Measurements from ENCODE around the gene CRTC2.
A peak's percentile ranks its signal among the peaks of the same experiment; 100 is the strongest.
"Not testable (repeated sequence)": the region's sequence is repeated elsewhere in the genome, so short reads cannot be mapped to it uniquely, and the experiment has no call there.

The CRTC2 gene, protein sequence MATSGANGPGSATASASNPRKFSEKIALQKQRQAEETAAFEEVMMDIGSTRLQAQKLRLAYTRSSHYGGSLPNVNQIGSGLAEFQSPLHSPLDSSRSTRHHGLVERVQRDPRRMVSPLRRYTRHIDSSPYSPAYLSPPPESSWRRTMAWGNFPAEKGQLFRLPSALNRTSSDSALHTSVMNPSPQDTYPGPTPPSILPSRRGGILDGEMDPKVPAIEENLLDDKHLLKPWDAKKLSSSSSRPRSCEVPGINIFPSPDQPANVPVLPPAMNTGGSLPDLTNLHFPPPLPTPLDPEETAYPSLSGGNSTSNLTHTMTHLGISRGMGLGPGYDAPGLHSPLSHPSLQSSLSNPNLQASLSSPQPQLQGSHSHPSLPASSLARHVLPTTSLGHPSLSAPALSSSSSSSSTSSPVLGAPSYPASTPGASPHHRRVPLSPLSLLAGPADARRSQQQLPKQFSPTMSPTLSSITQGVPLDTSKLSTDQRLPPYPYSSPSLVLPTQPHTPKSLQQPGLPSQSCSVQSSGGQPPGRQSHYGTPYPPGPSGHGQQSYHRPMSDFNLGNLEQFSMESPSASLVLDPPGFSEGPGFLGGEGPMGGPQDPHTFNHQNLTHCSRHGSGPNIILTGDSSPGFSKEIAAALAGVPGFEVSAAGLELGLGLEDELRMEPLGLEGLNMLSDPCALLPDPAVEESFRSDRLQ

DNA sequence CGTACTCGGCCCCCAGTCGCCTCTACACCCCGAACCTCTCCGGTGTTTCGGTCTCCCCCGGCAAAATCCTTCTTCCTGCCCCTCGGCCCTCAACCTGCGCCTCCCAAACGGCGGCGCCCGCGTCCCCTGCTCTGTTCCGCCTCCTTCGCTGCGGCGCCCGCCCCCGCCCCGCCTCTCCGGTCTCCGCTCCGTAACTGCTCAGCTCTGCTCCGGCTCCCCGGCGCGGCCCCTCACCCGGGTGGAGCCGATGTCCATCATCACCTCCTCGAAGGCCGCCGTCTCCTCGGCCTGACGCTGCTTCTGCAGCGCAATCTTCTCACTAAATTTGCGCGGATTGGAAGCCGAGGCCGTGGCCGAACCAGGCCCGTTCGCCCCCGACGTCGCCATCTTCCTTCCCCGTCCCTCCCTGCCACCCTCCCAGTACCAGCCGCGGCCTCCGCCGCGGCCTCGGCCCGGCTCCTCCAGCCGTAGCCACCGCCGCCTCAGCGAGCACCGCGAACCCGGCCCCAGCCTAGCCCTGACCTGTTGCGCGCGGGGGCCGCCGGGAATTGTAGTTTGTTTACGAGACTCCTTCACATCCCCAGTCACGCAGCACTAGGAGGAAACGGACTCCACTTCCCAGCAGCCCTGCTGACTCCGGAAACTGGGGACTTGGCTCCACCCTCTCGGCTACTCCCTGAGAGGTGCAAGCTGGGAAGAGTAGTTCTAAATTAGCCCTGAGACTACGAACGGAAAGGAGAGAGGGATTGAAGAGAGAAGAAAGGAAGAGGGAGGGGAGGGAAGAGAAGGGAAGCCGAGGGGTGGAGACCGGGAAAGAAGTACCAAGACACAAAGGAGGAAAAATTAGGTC is at the start of gene CRTC2:
TSS of gene CRTC2 (minus strand) at position 502 of the 850 bp plus-strand sequence. CDS start at position 387, 115 bp downstream.
- DNase-seq (ENCODE audit: low spot score), result peak; percentile 98
- in situ Hi-C loops (cut with MboI; ENCODE audit: low pct_unique_long_range_greater_than_20kb, low sequenced_read_pairs, unreplicated experiment), result no loop called here
- TF ChIP-seq, protein P1, sequence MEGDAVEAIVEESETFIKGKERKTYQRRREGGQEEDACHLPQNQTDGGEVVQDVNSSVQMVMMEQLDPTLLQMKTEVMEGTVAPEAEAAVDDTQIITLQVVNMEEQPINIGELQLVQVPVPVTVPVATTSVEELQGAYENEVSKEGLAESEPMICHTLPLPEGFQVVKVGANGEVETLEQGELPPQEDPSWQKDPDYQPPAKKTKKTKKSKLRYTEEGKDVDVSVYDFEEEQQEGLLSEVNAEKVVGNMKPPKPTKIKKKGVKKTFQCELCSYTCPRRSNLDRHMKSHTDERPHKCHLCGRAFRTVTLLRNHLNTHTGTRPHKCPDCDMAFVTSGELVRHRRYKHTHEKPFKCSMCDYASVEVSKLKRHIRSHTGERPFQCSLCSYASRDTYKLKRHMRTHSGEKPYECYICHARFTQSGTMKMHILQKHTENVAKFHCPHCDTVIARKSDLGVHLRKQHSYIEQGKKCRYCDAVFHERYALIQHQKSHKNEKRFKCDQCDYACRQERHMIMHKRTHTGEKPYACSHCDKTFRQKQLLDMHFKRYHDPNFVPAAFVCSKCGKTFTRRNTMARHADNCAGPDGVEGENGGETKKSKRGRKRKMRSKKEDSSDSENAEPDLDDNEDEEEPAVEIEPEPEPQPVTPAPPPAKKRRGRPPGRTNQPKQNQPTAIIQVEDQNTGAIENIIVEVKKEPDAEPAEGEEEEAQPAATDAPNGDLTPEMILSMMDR (IDR thresholded peaks at IDR 0.05; ENCODE audit: extremely low read depth, insufficient read depth, missing control alignments), result peak; percentile 19

DNA sequence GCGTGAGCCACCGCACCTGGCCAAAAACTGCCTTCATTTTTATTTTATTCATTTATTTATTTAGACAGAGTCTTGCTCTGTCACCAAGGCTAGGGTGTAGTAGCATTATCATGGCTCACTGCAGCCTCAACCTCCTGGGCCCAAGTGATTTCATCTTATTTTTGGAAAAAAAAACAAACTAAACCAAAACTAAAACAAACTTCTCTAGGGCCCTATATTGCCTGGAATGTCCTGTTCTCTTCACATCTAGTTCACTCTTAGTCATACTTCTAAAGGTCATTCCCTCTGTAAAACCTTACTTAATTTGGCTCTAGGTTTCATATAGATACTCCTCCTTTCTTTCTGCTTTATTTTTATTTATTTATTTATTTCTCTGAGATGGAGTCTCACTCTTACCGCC is 47.7 kb upstream of the CRTC2 start:
- TF ChIP-seq, protein P1 (IDR thresholded peaks at IDR 0.05; ENCODE audit: extremely low read depth, insufficient read depth, missing control alignments), result no peak
- DNase-seq (ENCODE audit: low spot score), result no peak
- in situ Hi-C loops (cut with MboI; ENCODE audit: low pct_unique_long_range_greater_than_20kb, low sequenced_read_pairs, unreplicated experiment), result no loop called here

- in situ Hi-C loops (cut with MboI; ENCODE audit: low pct_unique_long_range_greater_than_20kb, low sequenced_read_pairs, unreplicated experiment), result no loop called here
- TF ChIP-seq, protein P1 (IDR thresholded peaks at IDR 0.05; ENCODE audit: extremely low read depth, insufficient read depth, missing control alignments), result no peak
- DNase-seq (ENCODE audit: low spot score), result no peak
Measured at GRCh38 chr1:154000420-154000819, 42.0 kb upstream of the CRTC2 start.

- not testable (repeated sequence) for DNase-seq (ENCODE audit: low spot score)
- in situ Hi-C loops (cut with MboI; ENCODE audit: low pct_unique_long_range_greater_than_20kb, low sequenced_read_pairs, unreplicated experiment), result loop anchor here (25.0 kb wide), 1 partner anchor 485 kb away; no protein-coding TSS in a partner anchor
Measured at GRCh38 chr1:153996882-153997281, 38.5 kb upstream of the CRTC2 start.

- in situ Hi-C loops (cut with MboI; ENCODE audit: low pct_unique_long_range_greater_than_20kb, low sequenced_read_pairs, unreplicated experiment), result loop anchor here (25.0 kb wide), 1 partner anchor 483 kb away; no protein-coding TSS in a partner anchor
Measured at GRCh38 chr1:153995640-153996039, 37.2 kb upstream of the CRTC2 start.

DNA sequence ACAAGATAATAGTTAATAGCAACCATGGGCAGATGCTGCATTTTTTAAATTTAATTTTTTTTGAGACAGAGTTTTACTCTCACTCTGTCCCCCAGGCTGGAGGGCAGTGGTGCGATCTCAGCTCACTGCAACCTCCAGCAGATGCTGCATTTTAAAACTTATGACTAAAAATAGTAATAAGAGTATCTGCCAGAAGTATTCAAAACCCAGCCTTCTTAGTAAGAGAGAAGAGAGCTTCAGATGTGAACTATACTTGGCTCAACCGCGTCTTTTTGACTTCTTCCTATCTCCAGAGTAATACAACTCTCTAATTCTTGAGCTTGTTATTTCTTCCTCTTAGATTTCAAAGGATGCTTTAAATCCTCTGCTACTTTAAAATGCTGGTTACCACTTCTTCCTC is 36.8 kb upstream of the CRTC2 start:
- TF ChIP-seq, protein P1 (IDR thresholded peaks at IDR 0.05; ENCODE audit: extremely low read depth, insufficient read depth, missing control alignments), result no peak
- in situ Hi-C loops (cut with MboI; ENCODE audit: low pct_unique_long_range_greater_than_20kb, low sequenced_read_pairs, unreplicated experiment), result loop anchor here (25.0 kb wide), 1 partner anchor 483 kb away; no protein-coding TSS in a partner anchor
- DNase-seq (ENCODE audit: low spot score), result no peak

More at GRCh38 chr1:153995640-153996039, 37.2 kb upstream of the CRTC2 start:
- no peak for DNase-seq (ENCODE audit: low spot score)
- TF ChIP-seq, protein P1 (IDR thresholded peaks at IDR 0.05; ENCODE audit: extremely low read depth, insufficient read depth, missing control alignments), result no peak

All from GM13977 (cell line).